Left ventricle myocardium superior (tissue), 1 donor: ENCODE data around the gene FOXO3. TPM values are rescaled to one million over a fixed set of nuclear protein-coding genes. Genes with fewer than 3 reads are reported as not detected.

Experiments used
- ATAC-seq: fragments of 200-7000 bp; cut with Tn5 transposase; one replicate; pipeline ENCODE4 v1.9.1; 2020; ENCODE audit warnings: mild to moderate bottlenecking, moderate library complexity
- DNase-seq: peaks from one replicate; pipeline ENCODE4 v3.0.0-alpha.2; 2020
- intact Hi-C: fragments of 100-400 bp; cut with micrococcal nuclease; formaldehyde crosslinking; loops from one replicate; pipeline ENCODE4 v1.11.0; 2022
- total RNA-seq: library from RNA; stranded (reverse); fragmentation: NEBNext Ultra II Directional; extraction: Animal tissue kit (Norgen Biotek cat#: 25700); gene quantifications from one replicate; pipeline ENCODE4 v1.2.1, GENCODE V29; 2021
- donor health status: DM: no; HTN: yes; CAD: no; lungs with severe emphysema.

FOXO3 gene
- total RNA-seq, 1 donor from 2014 or later: 29.5 TPM

- intact Hi-C loops: no loop called here
Observed at GRCh38 chr6:108687921-108688320, 127.2 kb downstream of the FOXO3 start.

GRCh38 chr6:108689272-108690161 is 128.8 kb downstream of the FOXO3 start:
- peak; percentile 94 for ATAC-seq
- intact Hi-C loops: no loop called here

More at GRCh38 chr6:108687921-108688320, 127.2 kb downstream of the FOXO3 start:
- DNase-seq (no peak), ATAC-seq (no peak)

GRCh38 chr6:108690326-108691049 is 129.8 kb downstream of the FOXO3 start:
- ATAC-seq: no peak
- intact Hi-C loops: no loop called here
- DNase-seq: no peak

More at GRCh38 chr6:108689272-108690161, 128.8 kb downstream of the FOXO3 start:
- DNase-seq: peak; percentile 92

GRCh38 chr6:108693430-108694154 is 132.9 kb downstream of the FOXO3 start:
- DNase-seq: no peak
- intact Hi-C loops: no loop called here
- no peak for ATAC-seq

GRCh38 chr6:108694816-108695215 is 134.1 kb downstream of the FOXO3 start:
- intact Hi-C loops: no loop called here
- DNase-seq (no peak), ATAC-seq (no peak)

GRCh38 chr6:108697561-108698161 is 136.9 kb downstream of the FOXO3 start:
- DNase-seq (peak; percentile 60), ATAC-seq (peak; percentile 46)
- intact Hi-C loops: no loop called here

- intact Hi-C loops: no loop called here
- no peak for DNase-seq
- ATAC-seq: peak; percentile 5
Observed at GRCh38 chr6:108698593-108699289, 138.0 kb downstream of the FOXO3 start.

- DNase-seq (peak; percentile 67), ATAC-seq (peak; percentile 76)
- intact Hi-C loops: no loop called here
Observed at GRCh38 chr6:108699290-108700041, 138.7 kb downstream of the FOXO3 start.

- DNase-seq: no peak
- ATAC-seq: no peak
- intact Hi-C loops: no loop called here
Observed at GRCh38 chr6:108702106-108702851, 141.6 kb downstream of the FOXO3 start.

GRCh38 chr6:108706649-108707048 is 145.9 kb downstream of the FOXO3 start:
- intact Hi-C loops: no loop called here
- no peak for DNase-seq
- no peak for ATAC-seq

- ATAC-seq (no peak), DNase-seq (no peak)
- intact Hi-C loops: no loop called here
Observed at GRCh38 chr6:108707328-108707976, 146.7 kb downstream of the FOXO3 start.

GRCh38 chr6:108710030-108710429 is 149.3 kb downstream of the FOXO3 start:
- intact Hi-C loops: no loop called here
- DNase-seq: no peak
- no peak for ATAC-seq

GRCh38 chr6:108710551-108710950 is 149.8 kb downstream of the FOXO3 start:
- intact Hi-C loops: no loop called here
- ATAC-seq (no peak), DNase-seq (no peak)

- intact Hi-C loops: no loop called here
- peak; percentile 11 for ATAC-seq
Observed at GRCh38 chr6:108711071-108711470, 150.4 kb downstream of the FOXO3 start.

GRCh38 chr6:108711826-108712225 is 151.1 kb downstream of the FOXO3 start:
- ATAC-seq: no peak
- DNase-seq: no peak
- intact Hi-C loops: no loop called here

More at GRCh38 chr6:108711071-108711470, 150.4 kb downstream of the FOXO3 start:
- DNase-seq: no peak

GRCh38 chr6:108712946-108713345 is 152.2 kb downstream of the FOXO3 start:
- intact Hi-C loops: no loop called here
- no peak for DNase-seq
- ATAC-seq: no peak
